ENCODE data around the gene LTA4H.
"Not testable (repeated sequence)": the region's sequence is repeated elsewhere in the genome, so short reads cannot be mapped to it uniquely, and the experiment has no call there.

LTA4H gene

GRCh38 chr12:95974358-95974757 is 61.0 kb downstream of the LTA4H start:
- Histone ChIP-seq H3K18ac (ENCODE audit: low read depth in 1 of 2, low read length in 2 of 2) (no peak overlapping the region), H3K9me3 (ENCODE audit: control insufficient read depth, low read length) (no peaks in the 10 kb centered on the region), H3K14ac (ENCODE audit: low read length in 2 of 2) (no peak overlapping the region), H3K79me1 (replicated peaks; ENCODE audit: low read length, poor library complexity, severe bottlenecking) (no peaks in the 10 kb centered on the region), H4K8ac (ENCODE audit: low read length) (no peak overlapping the region), H2BK15ac (ENCODE audit: low read depth, poor library complexity, severe bottlenecking) (no peak overlapping the region), H4K91ac (ENCODE audit: low read length) (no peak overlapping the region), H3K4ac (ENCODE audit: low read depth in 1 of 2, low read length in 2 of 2) (no peak overlapping the region), H2AK5ac (ENCODE audit: low read length, severe bottlenecking) (no peak overlapping the region), H3K27me3 (ENCODE audit: control insufficient read depth in 1 of 2, insufficient read depth in 1 of 2, low read length in 2 of 2) (no peaks in the 10 kb centered on the region), H2BK5ac (ENCODE audit: low read depth, low read length, poor library complexity, severe bottlenecking) (no peak overlapping the region), H3K4me2 (ENCODE audit: low read length, poor library complexity, severe bottlenecking) (no peak overlapping the region), H2BK120ac (ENCODE audit: low read depth, low read length) (no peak overlapping the region), H2BK12ac (ENCODE audit: low read length in 2 of 2) (no peak overlapping the region), H3K4me1 (ENCODE audit: control insufficient read depth, insufficient read depth, low read depth, low read length) (no peaks in the 10 kb centered on the region), H3K27ac (ENCODE audit: low read length, poor library complexity, severe bottlenecking) (no peak overlapping the region), H2AFZ (ENCODE audit: low read depth, low read length) (no peak overlapping the region), H3K36me3 (ENCODE audit: control insufficient read depth in 1 of 2, insufficient read depth in 2 of 2, low read depth in 1 of 2, low read length in 2 of 2) (no peaks in the 10 kb centered on the region), H3K4me3 (ENCODE audit: insufficient read depth in 1 of 2, low read depth in 1 of 2, low read length in 2 of 2) (no peak overlapping the region), H3K23ac (ENCODE audit: low read length in 2 of 2) (no peak overlapping the region), H3K9ac (ENCODE audit: low read length) (no peak overlapping the region)
- 96% methylated on average over 2 of the region's 2 CpGs for WGBS
- no peak for DNase-seq

GRCh38 chr12:95972832-95973456 is 62.4 kb downstream of the LTA4H start:
- Histone ChIP-seq H2AFZ (ENCODE audit: low read depth, low read length) (no peak overlapping the region), H3K9ac (ENCODE audit: low read length) (no peak overlapping the region), H4K91ac (ENCODE audit: low read length) (no peak overlapping the region), H3K4me1 (ENCODE audit: control insufficient read depth, insufficient read depth, low read depth, low read length) (no peaks in the 10 kb centered on the region), H3K4me3 (ENCODE audit: insufficient read depth in 1 of 2, low read depth in 1 of 2, low read length in 2 of 2) (no peak overlapping the region), H3K79me1 (replicated peaks; ENCODE audit: low read length, poor library complexity, severe bottlenecking) (no peaks in the 10 kb centered on the region), H4K8ac (ENCODE audit: low read length) (no peak overlapping the region), H2AK5ac (ENCODE audit: low read length, severe bottlenecking) (no peak overlapping the region), H3K9me3 (ENCODE audit: control insufficient read depth, low read length) (no peaks in the 10 kb centered on the region), H3K14ac (ENCODE audit: low read length in 2 of 2) (no peak overlapping the region), H3K4me2 (ENCODE audit: low read length, poor library complexity, severe bottlenecking) (no peak overlapping the region), H3K27me3 (ENCODE audit: control insufficient read depth in 1 of 2, insufficient read depth in 1 of 2, low read length in 2 of 2) (no peaks in the 10 kb centered on the region), H3K18ac (ENCODE audit: low read depth in 1 of 2, low read length in 2 of 2) (no peak overlapping the region), H2BK12ac (ENCODE audit: low read length in 2 of 2) (no peak overlapping the region), H3K27ac (ENCODE audit: low read length, poor library complexity, severe bottlenecking) (no peak overlapping the region), H3K23ac (ENCODE audit: low read length in 2 of 2) (no peak overlapping the region), H2BK15ac (ENCODE audit: low read depth, poor library complexity, severe bottlenecking) (no peak overlapping the region), H2BK120ac (ENCODE audit: low read depth, low read length) (no peak overlapping the region), H2BK5ac (ENCODE audit: low read depth, low read length, poor library complexity, severe bottlenecking) (no peak overlapping the region), H3K36me3 (ENCODE audit: control insufficient read depth in 1 of 2, insufficient read depth in 2 of 2, low read depth in 1 of 2, low read length in 2 of 2) (no peaks in the 10 kb centered on the region), H3K4ac (ENCODE audit: low read depth in 1 of 2, low read length in 2 of 2) (no peak overlapping the region)
- 76% methylated on average over 3 of the region's 4 CpGs for WGBS
- no peak for DNase-seq

GRCh38 chr12:95970905-95971304 is 64.5 kb downstream of the LTA4H start:
- Histone ChIP-seq H3K4me1 (ENCODE audit: control insufficient read depth, insufficient read depth, low read depth, low read length) (no peaks in the 10 kb centered on the region), H3K18ac (ENCODE audit: low read depth in 1 of 2, low read length in 2 of 2) (no peak overlapping the region), H3K79me1 (replicated peaks; ENCODE audit: low read length, poor library complexity, severe bottlenecking) (no peaks in the 10 kb centered on the region), H2BK5ac (ENCODE audit: low read depth, low read length, poor library complexity, severe bottlenecking) (no peak overlapping the region), H2BK12ac (ENCODE audit: low read length in 2 of 2) (no peak overlapping the region), H3K14ac (ENCODE audit: low read length in 2 of 2) (no peak overlapping the region), H3K36me3 (ENCODE audit: control insufficient read depth in 1 of 2, insufficient read depth in 2 of 2, low read depth in 1 of 2, low read length in 2 of 2) (no peaks in the 10 kb centered on the region), H4K8ac (ENCODE audit: low read length) (no peak overlapping the region), H4K91ac (ENCODE audit: low read length) (no peak overlapping the region), H2BK15ac (ENCODE audit: low read depth, poor library complexity, severe bottlenecking) (no peak overlapping the region), H2AFZ (ENCODE audit: low read depth, low read length) (no peak overlapping the region), H3K23ac (ENCODE audit: low read length in 2 of 2) (no peak overlapping the region), H3K9me3 (ENCODE audit: control insufficient read depth, low read length) (no peaks in the 10 kb centered on the region), H3K27me3 (ENCODE audit: control insufficient read depth in 1 of 2, insufficient read depth in 1 of 2, low read length in 2 of 2) (no peaks in the 10 kb centered on the region), H3K4me2 (ENCODE audit: low read length, poor library complexity, severe bottlenecking) (no peak overlapping the region), H2AK5ac (ENCODE audit: low read length, severe bottlenecking) (no peak overlapping the region), H3K4me3 (ENCODE audit: insufficient read depth in 1 of 2, low read depth in 1 of 2, low read length in 2 of 2) (no peak overlapping the region), H2BK120ac (ENCODE audit: low read depth, low read length) (no peak overlapping the region), H3K4ac (ENCODE audit: low read depth in 1 of 2, low read length in 2 of 2) (no peak overlapping the region), H3K9ac (ENCODE audit: low read length) (no peak overlapping the region), H3K27ac (ENCODE audit: low read length, poor library complexity, severe bottlenecking) (no peak overlapping the region)
- no peak for DNase-seq
- WGBS, result 70% methylated on average over 6 of the region's 7 CpGs

DNA sequence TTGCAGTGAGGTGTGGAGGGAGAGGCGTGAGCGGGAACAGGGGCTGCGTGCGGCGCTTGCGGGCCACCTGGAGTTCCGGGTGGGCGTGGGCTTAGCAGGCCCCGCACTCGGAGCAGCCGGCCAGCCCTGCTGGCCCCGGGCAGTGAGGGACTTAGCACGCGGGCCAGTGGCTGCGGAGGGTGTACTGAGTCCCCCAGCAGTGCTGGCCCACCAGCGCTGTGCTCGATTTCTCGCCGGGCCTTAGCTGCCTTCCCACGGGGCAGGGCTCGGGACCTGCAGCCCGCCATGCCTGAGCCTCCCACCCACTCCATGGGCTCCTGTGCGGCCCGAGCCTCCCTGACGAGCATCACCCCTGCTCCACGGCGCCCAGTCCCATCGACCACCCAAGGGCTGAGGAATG is 66.3 kb downstream of the LTA4H start:
- not testable (repeated sequence) for H2AK5ac ChIP-seq (ENCODE audit: low read length, severe bottlenecking); H4K91ac ChIP-seq (ENCODE audit: low read length); H4K8ac ChIP-seq (ENCODE audit: low read length); H2BK5ac ChIP-seq (ENCODE audit: low read depth, low read length, poor library complexity, severe bottlenecking); H2BK120ac ChIP-seq (ENCODE audit: low read depth, low read length); H2BK12ac ChIP-seq (ENCODE audit: low read length in 2 of 2); H3K9me3 ChIP-seq (ENCODE audit: control insufficient read depth, low read length); H3K9ac ChIP-seq (ENCODE audit: low read length); H3K4ac ChIP-seq (ENCODE audit: low read depth in 1 of 2, low read length in 2 of 2); H3K79me1 ChIP-seq (replicated peaks; ENCODE audit: low read length, poor library complexity, severe bottlenecking); H3K4me2 ChIP-seq (ENCODE audit: low read length, poor library complexity, severe bottlenecking); H2BK15ac ChIP-seq (ENCODE audit: low read depth, poor library complexity, severe bottlenecking); H3K23ac ChIP-seq (ENCODE audit: low read length in 2 of 2); H3K36me3 ChIP-seq (ENCODE audit: control insufficient read depth in 1 of 2, insufficient read depth in 2 of 2, low read depth in 1 of 2, low read length in 2 of 2); H3K27ac ChIP-seq (ENCODE audit: low read length, poor library complexity, severe bottlenecking); H3K18ac ChIP-seq (ENCODE audit: low read depth in 1 of 2, low read length in 2 of 2); H3K4me1 ChIP-seq (ENCODE audit: control insufficient read depth, insufficient read depth, low read depth, low read length); H3K27me3 ChIP-seq (ENCODE audit: control insufficient read depth in 1 of 2, insufficient read depth in 1 of 2, low read length in 2 of 2); H3K14ac ChIP-seq (ENCODE audit: low read length in 2 of 2); DNase-seq; H2AFZ ChIP-seq (ENCODE audit: low read depth, low read length); H3K4me3 ChIP-seq (ENCODE audit: insufficient read depth in 1 of 2, low read depth in 1 of 2, low read length in 2 of 2)
- 97% methylated on average over 8 of the region's 28 CpGs for WGBS

Measured in mesenchymal stem cell (in vitro differentiated cells and primary cell).